IgD-negative memory B cell (primary cell): ENCODE results near the gene CAMKMT. TPM values are rescaled to one million over a fixed set of nuclear protein-coding genes. Genes with fewer than 3 reads are reported as not detected.
"Not testable (repeated sequence)": the region's sequence is repeated elsewhere in the genome, so short reads cannot be mapped to it uniquely, and the experiment has no call there.

Source experiments
- H3K27ac Mint-ChIP-seq, 3 donors: one replicate each; pipeline ENCODE4 v1.8.0; 2020 to 2022; ENCODE audit warnings: mild to moderate bottlenecking in 3 of 3, mixed read lengths in 3 of 3, moderate library complexity in 1 of 3
- H3K27me3 Mint-ChIP-seq: one replicate; pipeline ENCODE4 v1.8.0; 2021; ENCODE audit warnings: mixed read lengths
- H3K36me3 Mint-ChIP-seq: one replicate; pipeline ENCODE4 v1.8.0; 2020; ENCODE audit warnings: mild to moderate bottlenecking, mixed read lengths
- H3K4me1 Mint-ChIP-seq, 3 donors: one replicate each; pipeline ENCODE4 v1.8.0; 2020 to 2022; ENCODE audit warnings: mixed read lengths in 3 of 3, mild to moderate bottlenecking in 1 of 3
- H3K4me3 Mint-ChIP-seq, 4 donors: one replicate each; pipeline ENCODE4 v1.8.0; 2020 to 2022; ENCODE audit warnings: mild to moderate bottlenecking in 4 of 4, mixed read lengths in 4 of 4, moderate library complexity in 3 of 4
- H3K9me3 Mint-ChIP-seq, 3 donors: one replicate each; pipeline ENCODE4 v1.8.0; 2020 to 2021; ENCODE audit warnings: mixed read lengths in 3 of 3, mild to moderate bottlenecking in 1 of 3
- polyA plus RNA-seq: library from polyadenylated mRNA; unstranded; fragments of 300-500 nt; fragmentation: Illumina TruSeq; gene quantifications from one replicate; pipeline ENCODE4 v1.2.3, GENCODE V29; 2021

The CAMKMT gene
- polyA plus RNA-seq, 1 donor from 2014 or later: 12.2 TPM

DNA sequence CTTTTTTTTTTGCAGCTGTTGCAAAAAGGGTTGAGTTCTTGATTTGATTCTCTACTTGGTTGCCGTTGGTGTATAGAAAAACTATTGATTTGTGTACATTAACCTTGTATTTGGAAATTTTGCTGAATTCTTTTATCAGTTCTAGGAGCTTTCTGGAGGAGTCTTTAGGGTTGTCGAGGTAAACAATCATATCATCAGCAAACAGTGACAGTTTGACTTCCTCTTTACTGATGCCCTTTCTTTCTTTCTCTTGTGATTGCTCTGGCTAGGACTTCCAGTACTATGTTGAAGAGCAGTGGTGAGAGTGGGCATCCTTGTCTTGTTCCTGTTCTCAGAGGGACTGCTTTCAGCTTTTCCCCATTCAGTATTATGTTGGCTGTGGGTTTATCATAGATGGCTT, 23.5 kb downstream of the CAMKMT start:
- Mint-ChIP-seq H3K36me3 (peaks cover 28% of the 10 kb centered on the region), H3K4me1 (peaks cover 8 to 21% (median 8%) of the 10 kb centered on the region in 3 donors)
- H3K9me3 Mint-ChIP-seq, H3K4me3 Mint-ChIP-seq, H3K27ac Mint-ChIP-seq, H3K27me3 Mint-ChIP-seq: not testable (repeated sequence)

GRCh38 chr2:44388877-44389276, 27.1 kb downstream of the CAMKMT start:
- no peak overlapping the region for H3K27ac Mint-ChIP-seq
- no peak overlapping the region for H3K4me3 Mint-ChIP-seq
- H3K36me3 Mint-ChIP-seq: peaks cover 21% of the 10 kb centered on the region
- H3K27me3 Mint-ChIP-seq: no peaks in the 10 kb centered on the region
- H3K9me3 Mint-ChIP-seq: peaks cover 0 to 6% (median 5%) of the 10 kb centered on the region in 3 donors
- peaks cover 8 to 21% (median 8%) of the 10 kb centered on the region in 3 donors for H3K4me1 Mint-ChIP-seq

- no peaks in the 10 kb centered on the region for H3K27me3 Mint-ChIP-seq
- peaks cover 8 to 21% (median 8%) of the 10 kb centered on the region in 3 donors for H3K4me1 Mint-ChIP-seq
- H3K36me3 Mint-ChIP-seq: peaks cover 12% of the 10 kb centered on the region
- H3K4me3 Mint-ChIP-seq: no peak overlapping the region
- no peak overlapping the region for H3K27ac Mint-ChIP-seq
- H3K9me3 Mint-ChIP-seq: peaks cover 0 to under 1% (median 0%) of the 10 kb centered on the region in 3 donors
Observed at GRCh38 chr2:44389895-44390294, 28.1 kb downstream of the CAMKMT start.

DNA sequence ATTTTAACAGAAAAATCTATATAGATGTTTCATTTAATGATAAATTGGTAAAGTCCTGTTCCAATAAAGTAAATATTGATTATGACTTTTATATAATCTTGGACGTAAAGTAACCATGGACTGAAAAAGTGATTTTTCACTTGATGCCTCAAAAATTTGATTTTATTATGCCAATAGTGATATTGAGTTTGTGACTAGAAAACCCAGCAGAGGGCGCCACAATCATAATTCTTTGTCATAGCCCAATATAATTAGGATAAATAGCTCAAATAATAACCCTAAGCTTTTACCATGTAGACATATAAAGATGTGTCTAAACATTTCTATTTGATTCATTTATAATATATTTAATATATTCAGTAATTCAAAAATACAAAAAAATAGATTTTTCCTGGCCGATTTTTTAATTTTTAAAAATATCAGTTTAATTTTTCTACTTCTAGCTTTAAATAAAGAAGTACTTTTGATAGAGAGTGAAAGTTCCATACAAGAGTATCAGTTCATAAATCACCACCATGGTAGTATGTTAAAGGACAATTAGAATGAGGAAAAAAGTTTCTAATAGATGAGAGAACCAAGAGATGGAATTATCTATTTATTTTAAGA, 30.7 kb downstream of the CAMKMT start:
- Mint-ChIP-seq H3K27me3 (no peaks in the 10 kb centered on the region), H3K4me1 (peaks cover under 1 to 7% (median 3%) of the 10 kb centered on the region in 3 donors), H3K36me3 (peaks cover 4% of the 10 kb centered on the region), H3K9me3 (no peaks in the 10 kb centered on the region), H3K4me3 (no peak overlapping the region), H3K27ac (no peak overlapping the region)

DNA sequence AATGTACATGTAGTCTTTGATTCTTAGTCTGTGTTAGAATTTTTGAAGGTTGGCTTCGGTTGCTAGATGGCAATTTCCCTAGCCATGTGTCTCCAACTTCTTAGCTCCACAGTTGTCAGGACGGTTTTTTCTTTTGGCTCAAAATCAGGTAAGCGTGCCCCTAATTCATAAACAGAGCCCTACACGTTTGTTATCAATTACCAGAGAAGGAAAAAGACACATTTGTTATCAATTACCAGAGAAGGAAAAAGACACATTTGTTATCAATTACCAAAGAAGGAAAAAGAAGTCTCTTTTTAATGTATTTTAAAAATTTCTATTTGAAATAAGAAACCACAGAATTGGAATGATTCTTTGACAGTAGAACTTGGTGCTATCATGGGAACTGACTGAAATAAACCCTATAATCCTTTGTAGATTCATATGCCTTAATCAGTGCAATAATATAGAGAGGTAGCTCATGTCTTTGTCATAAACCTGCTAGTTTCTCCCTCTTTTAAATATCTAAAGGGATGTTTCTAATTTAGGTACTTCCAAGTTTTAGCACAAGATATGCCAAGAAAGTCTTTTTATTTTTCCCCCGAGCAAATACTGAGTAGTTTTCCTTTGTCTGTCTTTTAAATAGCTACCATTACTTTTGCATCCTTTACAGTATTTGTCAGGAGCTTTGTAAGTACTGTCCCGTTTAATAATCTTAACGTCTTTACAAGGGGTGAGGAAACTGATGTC, 35.9 kb downstream of the CAMKMT start:
- no peaks in the 10 kb centered on the region for H3K9me3 Mint-ChIP-seq
- peaks cover 3% of the 10 kb centered on the region for H3K36me3 Mint-ChIP-seq
- no peak overlapping the region for H3K27ac Mint-ChIP-seq
- no peaks in the 10 kb centered on the region for H3K27me3 Mint-ChIP-seq
- H3K4me3 Mint-ChIP-seq: no peak overlapping the region
- peaks cover 0 to 3% (median 0%) of the 10 kb centered on the region in 3 donors for H3K4me1 Mint-ChIP-seq

- Mint-ChIP-seq H3K27me3 (no peaks in the 10 kb centered on the region), H3K36me3 (peaks cover 3% of the 10 kb centered on the region), H3K4me3 (no peak overlapping the region), H3K9me3 (no peaks in the 10 kb centered on the region), H3K4me1 (peaks cover 0 to 3% (median 0%) of the 10 kb centered on the region in 3 donors), H3K27ac (no peak overlapping the region)
Observed at GRCh38 chr2:44398243-44398897, 36.6 kb downstream of the CAMKMT start.

GRCh38 chr2:44420725-44421124, 59.0 kb downstream of the CAMKMT start:
- H3K36me3 Mint-ChIP-seq: peaks cover 7% of the 10 kb centered on the region
- no peak overlapping the region for H3K27ac Mint-ChIP-seq
- H3K4me3 Mint-ChIP-seq: no peak overlapping the region
- H3K27me3 Mint-ChIP-seq: no peaks in the 10 kb centered on the region
- peaks cover 0 to 1% (median 0%) of the 10 kb centered on the region in 3 donors for H3K4me1 Mint-ChIP-seq
- no peaks in the 10 kb centered on the region for H3K9me3 Mint-ChIP-seq

- Mint-ChIP-seq H3K4me3 (no peak overlapping the region), H3K9me3 (peaks cover 0 to 2% (median 0%) of the 10 kb centered on the region in 3 donors), H3K27ac (no peak overlapping the region), H3K27me3 (no peaks in the 10 kb centered on the region), H3K36me3 (peaks cover 7% of the 10 kb centered on the region), H3K4me1 (no peaks in the 10 kb centered on the region)
Observed at GRCh38 chr2:44424211-44424610, 62.5 kb downstream of the CAMKMT start.

DNA sequence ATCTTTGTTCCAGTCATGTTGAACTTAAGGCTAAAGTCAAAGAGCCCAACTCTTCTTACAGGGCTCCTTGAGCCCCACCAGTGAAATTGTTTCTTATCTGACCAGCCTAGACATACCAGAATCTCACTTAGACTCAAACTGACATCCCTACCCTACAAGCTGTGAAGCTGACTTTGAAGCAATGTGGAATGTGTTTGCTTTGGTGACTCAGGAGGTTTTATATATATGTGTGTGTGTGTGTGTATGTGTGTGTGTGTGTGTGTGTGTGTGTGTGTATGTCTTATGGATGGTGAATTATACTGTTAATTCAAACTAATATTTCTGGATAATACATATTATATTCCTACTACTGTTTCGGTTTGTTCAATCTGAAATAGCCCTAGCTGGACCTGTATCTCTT, 67.3 kb downstream of the CAMKMT start:
- Mint-ChIP-seq H3K27me3 (no peaks in the 10 kb centered on the region), H3K4me3 (no peak overlapping the region), H3K4me1 (no peaks in the 10 kb centered on the region), H3K9me3 (peaks cover 0 to 2% (median 0%) of the 10 kb centered on the region in 3 donors), H3K36me3 (peaks cover 5% of the 10 kb centered on the region), H3K27ac (no peak overlapping the region)

DNA sequence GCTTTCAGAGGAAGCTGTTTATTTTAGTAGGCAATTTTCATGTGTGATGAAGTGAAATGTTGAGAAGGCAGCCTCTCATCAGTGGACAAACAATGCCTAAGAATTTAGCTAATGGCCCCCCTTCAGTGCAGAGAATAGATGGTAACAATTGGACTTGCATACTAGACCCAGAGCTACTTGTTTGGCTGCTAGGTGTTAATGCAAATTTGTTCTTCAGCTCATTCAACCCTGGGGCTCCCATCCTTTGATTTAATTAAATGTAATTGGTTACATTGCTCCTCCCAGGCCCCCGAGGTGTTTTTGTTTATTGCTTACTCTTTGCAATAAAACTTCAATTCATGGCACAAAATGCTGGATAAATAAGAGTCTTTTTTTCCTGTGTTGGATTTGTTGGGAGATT, 68.6 kb downstream of the CAMKMT start:
- no peaks in the 10 kb centered on the region for H3K27me3 Mint-ChIP-seq
- H3K4me3 Mint-ChIP-seq: no peak overlapping the region
- peaks cover 6% of the 10 kb centered on the region for H3K36me3 Mint-ChIP-seq
- H3K9me3 Mint-ChIP-seq: peaks cover 0 to 2% (median 0%) of the 10 kb centered on the region in 3 donors
- H3K27ac Mint-ChIP-seq: no peak overlapping the region
- H3K4me1 Mint-ChIP-seq: peaks cover 0 to 3% (median 0%) of the 10 kb centered on the region in 3 donors

DNA sequence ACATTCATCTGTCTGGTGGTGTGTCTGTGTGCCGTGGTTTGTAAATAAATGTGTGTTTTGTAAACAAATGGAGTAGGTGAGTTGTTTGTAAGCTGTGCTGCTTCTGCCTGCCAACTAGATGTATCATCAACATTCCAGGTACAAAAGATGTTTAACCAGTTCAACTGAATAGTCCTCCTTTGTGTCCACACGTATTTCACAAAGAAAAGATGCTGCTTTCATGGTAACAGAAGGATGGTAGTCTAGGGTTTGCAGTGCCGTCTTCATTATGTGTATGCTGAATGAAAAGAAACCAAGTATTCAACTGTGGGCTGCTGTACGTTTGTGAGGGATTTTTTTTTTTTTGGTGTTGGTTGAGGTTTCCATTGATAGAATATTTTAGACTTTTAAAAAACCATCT, 72.1 kb downstream of the CAMKMT start:
- H3K4me1 Mint-ChIP-seq: peaks cover 0 to 4% (median 0%) of the 10 kb centered on the region in 3 donors
- H3K27ac Mint-ChIP-seq: no peak overlapping the region
- H3K4me3 Mint-ChIP-seq: no peak overlapping the region
- no peaks in the 10 kb centered on the region for H3K27me3 Mint-ChIP-seq
- no peaks in the 10 kb centered on the region for H3K9me3 Mint-ChIP-seq
- H3K36me3 Mint-ChIP-seq: peaks cover 5% of the 10 kb centered on the region

DNA sequence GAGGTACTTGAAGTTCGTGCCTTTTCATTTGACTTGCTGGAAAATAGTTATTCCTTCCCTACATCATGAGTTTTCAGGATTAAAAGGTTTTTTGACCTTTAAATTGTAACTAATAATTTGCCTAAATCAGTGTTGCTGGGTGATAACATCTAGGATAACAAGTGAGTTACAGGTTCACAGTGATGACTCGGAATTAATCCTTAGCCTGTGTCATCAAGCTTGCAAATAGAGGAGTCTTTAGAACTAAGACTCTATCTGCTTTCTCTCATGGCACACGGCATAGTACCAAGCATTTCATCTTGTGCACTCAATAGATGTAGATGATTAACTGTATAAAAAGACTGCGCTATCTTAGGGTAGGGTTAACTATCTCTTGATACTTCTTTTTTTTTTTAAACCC, 79.5 kb downstream of the CAMKMT start:
- Mint-ChIP-seq H3K4me1 (peaks cover 0 to 1% (median 0%) of the 10 kb centered on the region in 3 donors), H3K36me3 (peaks cover 13% of the 10 kb centered on the region), H3K4me3 (no peak overlapping the region), H3K27ac (no peak overlapping the region), H3K27me3 (no peaks in the 10 kb centered on the region), H3K9me3 (no peaks in the 10 kb centered on the region)

GRCh38 chr2:44442019-44442418, 80.3 kb downstream of the CAMKMT start:
- Mint-ChIP-seq H3K4me1 (peaks cover 0 to 1% (median 0%) of the 10 kb centered on the region in 3 donors), H3K36me3 (peaks cover 13% of the 10 kb centered on the region), H3K4me3 (no peak overlapping the region), H3K27ac (no peak overlapping the region), H3K9me3 (no peaks in the 10 kb centered on the region), H3K27me3 (no peaks in the 10 kb centered on the region)

DNA sequence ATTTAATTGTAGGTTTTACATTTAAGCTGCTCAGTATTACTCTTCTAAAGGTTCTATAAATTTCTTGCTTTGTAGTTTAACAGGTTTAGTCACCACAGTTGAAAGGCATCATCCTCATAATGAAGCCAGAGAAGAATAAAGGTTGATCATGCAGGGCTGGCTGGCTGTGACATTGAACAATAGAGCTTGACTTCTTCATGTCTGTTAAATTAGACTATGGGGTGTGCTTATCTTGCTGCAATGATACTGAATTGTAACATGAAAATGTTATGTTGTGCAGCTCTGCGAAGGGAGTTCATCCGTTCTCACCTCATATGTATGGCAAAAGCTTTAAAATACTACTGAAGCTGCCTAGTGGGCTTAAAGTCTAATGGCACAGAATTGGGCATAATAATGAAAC, 81.8 kb downstream of the CAMKMT start:
- no peak overlapping the region for H3K4me3 Mint-ChIP-seq

GRCh38 chr2:44444881-44445280, 83.1 kb downstream of the CAMKMT start:
- H3K4me1 Mint-ChIP-seq: no peaks in the 10 kb centered on the region
- H3K9me3 Mint-ChIP-seq: no peaks in the 10 kb centered on the region
- H3K27ac Mint-ChIP-seq: no peak overlapping the region
- H3K27me3 Mint-ChIP-seq: no peaks in the 10 kb centered on the region
- H3K4me3 Mint-ChIP-seq: no peak overlapping the region
- peaks cover 5% of the 10 kb centered on the region for H3K36me3 Mint-ChIP-seq

More for the DNA sequence above, 81.8 kb downstream of the CAMKMT start:
- Mint-ChIP-seq H3K27ac (no peak overlapping the region), H3K4me1 (peaks cover 0 to 1% (median 0%) of the 10 kb centered on the region in 3 donors), H3K27me3 (no peaks in the 10 kb centered on the region), H3K36me3 (peaks cover 13% of the 10 kb centered on the region), H3K9me3 (no peaks in the 10 kb centered on the region)
